SK-N-SH treated with all-trans-retinoic acid at 6 μM for 48 hours (cell line): Measurements from ENCODE around the gene CDH4.

Source experiments
- ATAC-seq: fragments of 200-7000 bp; cut with Tn5 transposase; 3 replicates; pipeline ENCODE4 v1.9.1; 2020; ENCODE audit warnings: mild to moderate bottlenecking, moderate library complexity
- CREB5 ChIP-seq: fragments of 250-450 bp; sonication (Bioruptor Pico); IDR thresholded peaks from 2 replicates; pipeline ENCODE4 v1.5.1; 2020; ENCODE audit warnings: low read depth, mild to moderate bottlenecking, moderate library complexity
- CSDC2 ChIP-seq: fragments of 250-450 bp; sonication (Bioruptor Pico); IDR thresholded peaks from 2 replicates; pipeline ENCODE4 v1.5.0; 2020; ENCODE audit warnings: mild to moderate bottlenecking, moderate library complexity
- CSRNP3 ChIP-seq: fragments of 250-450 bp; sonication (Bioruptor Pico); IDR thresholded peaks from 2 replicates; pipeline ENCODE4 v1.5.1; 2021; ENCODE audit warnings: mild to moderate bottlenecking, moderate library complexity
- GLIS3 ChIP-seq: fragments of 250-450 bp; sonication (Bioruptor Pico); IDR thresholded peaks from 2 replicates; pipeline ENCODE4 v1.5.0; 2020; ENCODE audit warnings: mild to moderate bottlenecking, moderate library complexity
- ISL1 ChIP-seq: fragments of 250-450 bp; sonication (Bioruptor Pico); IDR thresholded peaks from 2 replicates; pipeline ENCODE4 v2.1.2; 2022; ENCODE audit warnings: mild to moderate bottlenecking, moderate library complexity
- OSR1 ChIP-seq: fragments of 250-450 bp; sonication (Bioruptor Pico); IDR thresholded peaks from 2 replicates; pipeline ENCODE4 v1.8.0; 2022; ENCODE audit warnings: moderate library complexity, mild to moderate bottlenecking, inconsistent platforms
- PATZ1 ChIP-seq: fragments of 250-450 bp; sonication (Bioruptor Pico); IDR thresholded peaks from 2 replicates; pipeline ENCODE4 v1.8.0; 2020; ENCODE audit warnings: mild to moderate bottlenecking, moderate library complexity, borderline replicate concordance
- RARB ChIP-seq: fragments of 250-450 bp; sonication (Bioruptor Pico); IDR thresholded peaks from 2 replicates; pipeline ENCODE4 v1.8.0; 2021; ENCODE audit warnings: mild to moderate bottlenecking, moderate library complexity
- TCF4 ChIP-seq: fragments of 250-450 bp; sonication (Bioruptor Pico); IDR thresholded peaks from 2 replicates; pipeline ENCODE4 v1.8.0; 2021; ENCODE audit warnings: mild to moderate bottlenecking, moderate library complexity, borderline replicate concordance
- TSHZ2 ChIP-seq: fragments of 250-450 bp; sonication (Bioruptor Pico); IDR thresholded peaks from 2 replicates; pipeline ENCODE4 v1.5.0; 2020; ENCODE audit warnings: mild to moderate bottlenecking, moderate library complexity
- ZC3H10 ChIP-seq: fragments of 250-450 bp; sonication (Bioruptor Pico); IDR thresholded peaks from 2 replicates; pipeline ENCODE4 v1.5.1; 2021; ENCODE audit warnings: mild to moderate bottlenecking, moderate library complexity
- ZFP30 ChIP-seq: fragments of 450-650 bp; formaldehyde crosslinking; IDR thresholded peaks from 2 replicates; pipeline ENCODE4 v1.5.0; 2022; ENCODE audit warnings: mild to moderate bottlenecking, moderate library complexity
- ZNF70 ChIP-seq: fragments of 450-650 bp; formaldehyde crosslinking; IDR thresholded peaks from 2 replicates; pipeline ENCODE4 v1.5.0; 2020; ENCODE audit warnings: mild to moderate bottlenecking, moderate library complexity
- ZNF8 ChIP-seq: fragments of 450-650 bp; formaldehyde crosslinking; IDR thresholded peaks from 2 replicates; pipeline ENCODE4 v1.5.0; 2020; ENCODE audit warnings: mild to moderate bottlenecking, moderate library complexity

The CDH4 gene

GRCh38 chr20:61697666-61698597 lies 445.9 kb downstream of the CDH4 start:
- TF ChIP-seq TSHZ2 (CRISPR knock-in tag) = no peak
- TF ChIP-seq ZC3H10 (CRISPR knock-in tag) = no peak
- TF ChIP-seq ZFP30 = no peak
- no peak for TF ChIP-seq TCF4 (CRISPR knock-in tag)
- no peak for TF ChIP-seq CREB5
- ATAC-seq = no peak

- no peak for TF ChIP-seq RARB
- no peak for TF ChIP-seq GLIS3 (CRISPR knock-in tag)
- no peak for TF ChIP-seq CSRNP3
- TF ChIP-seq ZNF70 (CRISPR knock-in tag) = no peak
- TF ChIP-seq CSDC2 (CRISPR knock-in tag) = no peak
- TF ChIP-seq, all 23 proteins: peak for 0
- ATAC-seq = no peak
Measured at GRCh38 chr20:61698598-61699494, 446.8 kb downstream of the CDH4 start.

GRCh38 chr20:61699495-61700374 lies 447.7 kb downstream of the CDH4 start:
- no peak for ATAC-seq
- TF ChIP-seq CREB5 = no peak
- TF ChIP-seq ZNF8 (CRISPR knock-in tag) = no peak
- TF ChIP-seq, all 23 proteins: peak for 0

GRCh38 chr20:61700595-61701140 lies 448.6 kb downstream of the CDH4 start:
- TF ChIP-seq GLIS3 (CRISPR knock-in tag) (no peak), ZNF70 (CRISPR knock-in tag) (no peak), PATZ1 (no peak), CSDC2 (CRISPR knock-in tag) (no peak), ISL1 (CRISPR knock-in tag) (no peak), CREB5 (no peak), ZC3H10 (CRISPR knock-in tag) (no peak), OSR1 (CRISPR knock-in tag) (no peak), ZFP30 (no peak)
- TF ChIP-seq, all 23 proteins: peak for 0
- no peak for ATAC-seq
